Lower lobe of right lung (tissue), 2 donors: Measurements from ENCODE around the gene APCDD1L. TPM values are rescaled to one million over a fixed set of nuclear protein-coding genes. Genes with fewer than 3 reads are reported as not detected.

Source experiments
- ATAC-seq, 2 donors: fragments of 200-7000 bp; cut with Tn5 transposase; one replicate each; pipeline ENCODE4 v1.9.1; 2020 to 2022; ENCODE audit warnings: mild to moderate bottlenecking in 2 of 2, moderate library complexity in 2 of 2
- DNase-seq: peaks from one replicate; pipeline ENCODE4 v3.0.0-alpha.2; 2020
- H3K27ac ChIP-seq: fragments of 200-600 bp; one replicate; pipeline ENCODE4 v1.8.0; 2022
- H3K27me3 ChIP-seq: fragments of 200-600 bp; one replicate; pipeline ENCODE4 v1.8.0; 2022; ENCODE audit warnings: low read depth
- H3K36me3 ChIP-seq: fragments of 200-600 bp; one replicate; pipeline ENCODE4 v1.8.0; 2022; ENCODE audit warnings: mild to moderate bottlenecking
- H3K4me1 ChIP-seq: fragments of 200-600 bp; one replicate; pipeline ENCODE4 v1.8.0; 2022
- H3K4me3 ChIP-seq: fragments of 200-600 bp; one replicate; pipeline ENCODE4 v1.8.0; 2022; ENCODE audit warnings: mild to moderate bottlenecking
- H3K9me3 ChIP-seq: fragments of 200-600 bp; one replicate; pipeline ENCODE4 v1.8.0; 2022
- intact Hi-C: fragments of 100-400 bp; cut with DNase I; formaldehyde crosslinking; loops from one replicate; pipeline ENCODE4 v1.11.0; 2022
- total RNA-seq: library from RNA; stranded (reverse); fragmentation: NEBNext Ultra II Directional; extraction: Animal tissue kit (Norgen Biotek cat#: 25700); gene quantifications from one replicate; pipeline ENCODE4 v1.2.1, GENCODE V29; 2021
- TF ChIP-seq, protein P1 (sequence below): fragments of 200-600 bp; IDR thresholded peaks from one replicate; pipeline ENCODE4 v1.8.0; 2022; ENCODE audit warnings: antibody characterized with exemption, mild to moderate bottlenecking
- donor health status: DM: no; HTN: yes; CAD: no; lungs with severe emphysema.

APCDD1L gene
- total RNA-seq, 1 donor from 2014 or later, result not detected

DNA sequence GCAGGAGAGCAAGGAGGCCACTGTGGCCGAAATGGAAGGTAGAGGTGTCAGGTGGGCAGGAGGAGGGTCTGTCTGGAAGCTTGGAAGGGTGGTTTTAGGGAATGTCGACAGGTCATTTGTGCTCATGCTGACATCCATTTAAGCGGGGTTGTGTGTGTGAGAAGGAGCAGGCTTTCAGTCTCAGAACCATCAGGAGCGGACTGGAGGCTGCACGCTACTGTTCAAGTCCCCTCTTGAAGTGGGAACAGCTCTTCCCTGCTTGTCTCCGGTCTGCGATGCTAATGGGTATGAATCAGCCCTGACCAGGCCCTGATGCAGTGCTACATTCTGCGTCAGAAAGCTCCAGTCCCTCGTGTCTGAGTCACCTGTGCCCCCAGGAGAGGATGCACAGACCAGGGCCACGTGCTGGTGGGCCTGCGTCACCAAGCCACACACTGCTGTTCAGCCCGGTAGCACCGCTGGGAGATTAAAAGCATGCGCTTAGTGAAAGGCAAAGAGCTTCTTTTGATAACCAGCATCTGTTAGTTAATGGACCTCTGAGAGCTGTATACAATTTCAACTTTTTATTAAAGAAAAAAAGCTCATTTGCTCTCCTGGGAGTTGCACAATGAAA lies 58.0 kb downstream of the APCDD1L start:
- TF ChIP-seq, protein P1, sequence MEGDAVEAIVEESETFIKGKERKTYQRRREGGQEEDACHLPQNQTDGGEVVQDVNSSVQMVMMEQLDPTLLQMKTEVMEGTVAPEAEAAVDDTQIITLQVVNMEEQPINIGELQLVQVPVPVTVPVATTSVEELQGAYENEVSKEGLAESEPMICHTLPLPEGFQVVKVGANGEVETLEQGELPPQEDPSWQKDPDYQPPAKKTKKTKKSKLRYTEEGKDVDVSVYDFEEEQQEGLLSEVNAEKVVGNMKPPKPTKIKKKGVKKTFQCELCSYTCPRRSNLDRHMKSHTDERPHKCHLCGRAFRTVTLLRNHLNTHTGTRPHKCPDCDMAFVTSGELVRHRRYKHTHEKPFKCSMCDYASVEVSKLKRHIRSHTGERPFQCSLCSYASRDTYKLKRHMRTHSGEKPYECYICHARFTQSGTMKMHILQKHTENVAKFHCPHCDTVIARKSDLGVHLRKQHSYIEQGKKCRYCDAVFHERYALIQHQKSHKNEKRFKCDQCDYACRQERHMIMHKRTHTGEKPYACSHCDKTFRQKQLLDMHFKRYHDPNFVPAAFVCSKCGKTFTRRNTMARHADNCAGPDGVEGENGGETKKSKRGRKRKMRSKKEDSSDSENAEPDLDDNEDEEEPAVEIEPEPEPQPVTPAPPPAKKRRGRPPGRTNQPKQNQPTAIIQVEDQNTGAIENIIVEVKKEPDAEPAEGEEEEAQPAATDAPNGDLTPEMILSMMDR, result no peak
- Histone ChIP-seq H3K4me3 (no peak overlapping the region), H3K27me3 (no peaks in the 10 kb centered on the region), H3K36me3 (no peaks in the 10 kb centered on the region), H3K9me3 (no peaks in the 10 kb centered on the region), H3K27ac (no peak overlapping the region), H3K4me1 (no peaks in the 10 kb centered on the region)
- intact Hi-C loops, result loop anchor here (10.0 kb wide), 1 partner anchor 222 kb away; no protein-coding TSS in a partner anchor
- no peak for DNase-seq
- ATAC-seq, result no peak

DNA sequence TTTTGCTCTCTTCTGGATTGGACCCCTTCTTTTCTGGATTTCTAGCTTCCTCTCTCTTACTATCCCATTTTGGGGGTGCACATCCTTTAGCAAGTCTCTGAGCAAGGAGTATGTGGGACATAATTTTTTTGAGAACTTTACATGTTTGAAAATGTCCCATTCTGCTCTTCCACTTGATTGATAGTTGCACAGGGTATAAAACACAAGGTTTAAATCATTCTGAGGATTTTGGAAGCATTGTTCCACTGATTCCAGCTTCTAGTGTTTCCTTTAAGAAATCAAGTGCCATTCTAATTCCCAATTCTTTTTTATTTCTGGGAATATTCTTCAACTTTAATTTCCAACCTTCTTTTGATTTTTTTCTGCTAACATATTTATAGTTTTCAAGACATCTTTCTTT lies 60.7 kb downstream of the APCDD1L start:
- Histone ChIP-seq H3K27ac (no peak overlapping the region), H3K27me3 (no peaks in the 10 kb centered on the region), H3K36me3 (peaks cover 7% of the 10 kb centered on the region), H3K4me1 (no peaks in the 10 kb centered on the region), H3K4me3 (no peak overlapping the region), H3K9me3 (no peaks in the 10 kb centered on the region)
- intact Hi-C loops, result loop anchor here (10.0 kb wide), 1 partner anchor 220 kb away; no protein-coding TSS in a partner anchor
- DNase-seq (no peak), ATAC-seq (no peak)
- TF ChIP-seq, protein P1, result no peak

DNA sequence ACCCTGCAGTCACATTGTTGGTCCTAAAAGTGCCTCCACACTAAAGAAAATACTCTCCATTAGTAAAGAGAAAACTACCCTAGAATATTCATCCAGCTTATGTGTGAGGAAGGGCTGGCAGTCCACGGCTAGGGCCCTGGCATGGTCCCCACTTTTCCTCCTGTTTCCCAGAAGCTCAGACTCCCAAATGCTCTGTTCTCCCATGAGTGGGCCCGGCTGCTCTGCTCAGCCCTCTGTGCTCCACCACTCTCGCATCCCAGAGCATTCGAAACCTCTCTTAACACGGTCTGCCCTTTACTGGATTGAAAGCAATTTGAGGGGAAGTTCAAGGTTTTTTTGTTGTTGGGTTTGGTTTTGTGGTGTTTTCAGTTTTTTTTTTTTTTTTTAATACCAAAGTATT lies 61.8 kb downstream of the APCDD1L start:
- Histone ChIP-seq H3K27me3 (no peaks in the 10 kb centered on the region), H3K4me3 (no peak overlapping the region), H3K36me3 (peaks cover 17% of the 10 kb centered on the region), H3K4me1 (no peaks in the 10 kb centered on the region), H3K27ac (no peak overlapping the region), H3K9me3 (no peaks in the 10 kb centered on the region)
- DNase-seq (no peak), ATAC-seq (no peak)
- intact Hi-C loops, result loop anchor here (10.0 kb wide), 1 partner anchor 219 kb away; no protein-coding TSS in a partner anchor
- TF ChIP-seq, protein P1, result no peak

DNA sequence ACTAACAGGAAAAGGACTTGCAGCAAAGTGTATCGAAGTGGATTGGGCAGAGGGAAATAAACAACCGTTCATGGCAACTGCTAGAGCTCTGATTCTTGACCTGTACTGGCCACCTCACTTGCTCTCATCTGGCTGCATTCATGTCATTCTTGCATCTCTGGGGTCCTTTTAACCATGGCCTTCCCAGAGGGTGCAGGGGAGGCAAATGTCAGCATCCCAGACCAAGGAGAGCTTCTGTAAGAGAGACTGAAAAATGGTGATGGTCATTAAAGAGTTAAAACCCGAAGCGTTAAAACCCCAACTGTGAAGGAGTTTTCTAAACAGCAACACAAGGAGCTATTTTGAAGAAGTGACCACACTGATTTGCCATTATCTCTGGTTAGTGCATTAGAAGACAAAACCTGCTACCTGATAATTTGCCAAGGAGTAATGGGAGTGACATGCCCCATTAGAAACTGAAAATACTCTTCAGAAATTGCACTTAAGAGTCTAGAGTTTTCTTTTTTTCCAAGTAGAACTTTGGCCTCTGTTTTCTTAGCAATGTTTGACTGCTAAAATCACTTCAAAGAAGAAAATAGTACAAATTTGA lies 62.4 kb downstream of the APCDD1L start:
- intact Hi-C loops, result loop anchor here (10.0 kb wide), 1 partner anchor 218 kb away; no protein-coding TSS in a partner anchor
- no peaks in the 10 kb centered on the region for H3K9me3 ChIP-seq
- H3K27ac ChIP-seq, result no peak overlapping the region
- H3K4me3 ChIP-seq, result no peak overlapping the region
- H3K27me3 ChIP-seq, result no peaks in the 10 kb centered on the region
- peaks cover 23% of the 10 kb centered on the region for H3K36me3 ChIP-seq
- ATAC-seq (no peak), DNase-seq (no peak)
- TF ChIP-seq, protein P1, result no peak
- H3K4me1 ChIP-seq, result no peaks in the 10 kb centered on the region

DNA sequence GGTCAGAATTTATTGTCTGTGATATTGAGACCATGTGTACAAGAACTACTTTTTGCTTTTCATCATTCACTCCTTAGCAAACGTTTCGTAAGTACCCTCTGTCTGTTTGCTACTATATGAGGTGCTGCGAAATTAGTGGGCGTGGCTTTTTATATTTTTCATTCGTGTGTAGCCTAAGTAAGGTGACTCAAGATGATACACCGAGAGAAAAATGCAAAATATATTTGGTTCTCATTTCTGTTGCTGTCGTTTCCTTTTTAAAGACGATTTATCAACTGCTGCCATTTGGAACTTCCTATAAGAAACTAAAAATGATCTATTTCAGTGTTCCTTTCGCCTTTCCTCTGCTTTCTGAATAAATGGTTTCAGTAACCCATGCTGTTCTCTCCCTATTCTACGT lies 64.9 kb downstream of the APCDD1L start:
- H3K4me3 ChIP-seq, result no peak overlapping the region
- H3K36me3 ChIP-seq, result peaks cover 46% of the 10 kb centered on the region
- intact Hi-C loops, result loop anchor here (10.0 kb wide), 1 partner anchor 215 kb away; no protein-coding TSS in a partner anchor
- DNase-seq (no peak), ATAC-seq (no peak)
- H3K9me3 ChIP-seq, result no peaks in the 10 kb centered on the region
- no peaks in the 10 kb centered on the region for H3K4me1 ChIP-seq
- TF ChIP-seq, protein P1, result no peak
- H3K27me3 ChIP-seq, result no peaks in the 10 kb centered on the region
- no peak overlapping the region for H3K27ac ChIP-seq
